HG03280 (cell line): Measurements from ENCODE around the gene FRMD8.

Experiments used
- ATAC-seq: cut with Tn5 transposase; IDR thresholded peaks from one replicate; pipeline ENCODE4 v1.9.1; 2021; ENCODE audit warnings: mild to moderate bottlenecking, moderate library complexity; ENCODE audit not compliant: unreplicated experiment

Gene FRMD8

GRCh38 chr11:65432686-65433582 is 46.5 kb downstream of the FRMD8 start:
- no peak for ATAC-seq

- ATAC-seq: no peak
These were observed 47.2 kb downstream of the FRMD8 start for GRCh38 chr11:65433657-65434056.

- ATAC-seq: no peak
These were observed 47.7 kb downstream of the FRMD8 start for GRCh38 chr11:65434057-65434666.

GRCh38 chr11:65434667-65435410 is 48.4 kb downstream of the FRMD8 start:
- ATAC-seq: no peak

GRCh38 chr11:65435411-65435931 is 49.0 kb downstream of the FRMD8 start:
- ATAC-seq: no peak

GRCh38 chr11:65435981-65436411 is 49.6 kb downstream of the FRMD8 start:
- no peak for ATAC-seq

GRCh38 chr11:65436412-65437032 is 50.1 kb downstream of the FRMD8 start:
- no peak for ATAC-seq

GRCh38 chr11:65437436-65438227 is 51.2 kb downstream of the FRMD8 start:
- no peak for ATAC-seq

- ATAC-seq: no peak
These were observed 52.1 kb downstream of the FRMD8 start for GRCh38 chr11:65438257-65439151.

- ATAC-seq: no peak
These were observed 53.1 kb downstream of the FRMD8 start for GRCh38 chr11:65439331-65440181.

- ATAC-seq: no peak
These were observed 54.5 kb downstream of the FRMD8 start for GRCh38 chr11:65440831-65441499.

GRCh38 chr11:65442842-65443331 is 56.5 kb downstream of the FRMD8 start:
- ATAC-seq: no peak

GRCh38 chr11:65444314-65445051 is 58.0 kb downstream of the FRMD8 start:
- ATAC-seq: no peak

- no peak for ATAC-seq
These were observed 58.7 kb downstream of the FRMD8 start for GRCh38 chr11:65445101-65445603.

- no peak for ATAC-seq
These were observed 59.4 kb downstream of the FRMD8 start for GRCh38 chr11:65445604-65446445.
